ENCODE data around the gene UBQLN1. TPM values are rescaled to one million over a fixed set of nuclear protein-coding genes. Genes with fewer than 3 reads are reported as not detected.
"Not testable (repeated sequence)": the region's sequence is repeated elsewhere in the genome, so short reads cannot be mapped to it uniquely, and the experiment has no call there.

Gene UBQLN1
- total RNA-seq, 1 donor = 186 TPM

- Histone ChIP-seq H3K9me3 (ENCODE audit: low read depth, low read length) (no peaks in the 10 kb centered on the region), H3K27me3 (ENCODE audit: insufficient read depth, low read length) (no peaks in the 10 kb centered on the region), H3K4me1 (ENCODE audit: insufficient read depth, low read length) (no peaks in the 10 kb centered on the region), H3K4me3 (ENCODE audit: low read length) (no peak overlapping the region)
These were observed 76.8 kb downstream of the UBQLN1 start for GRCh38 chr9:83630938-83631457.

- H3K4me3 ChIP-seq (ENCODE audit: low read length) = no peak overlapping the region
- H3K4me1 ChIP-seq (ENCODE audit: insufficient read depth, low read length) = peaks cover 9% of the 10 kb centered on the region
- no peaks in the 10 kb centered on the region for H3K27me3 ChIP-seq (ENCODE audit: insufficient read depth, low read length)
- H3K9me3 ChIP-seq (ENCODE audit: low read depth, low read length) = no peaks in the 10 kb centered on the region
These were observed 78.2 kb downstream of the UBQLN1 start for GRCh38 chr9:83629433-83630104.

- Histone ChIP-seq H3K27me3 (ENCODE audit: insufficient read depth, low read length) (no peaks in the 10 kb centered on the region), H3K4me1 (ENCODE audit: insufficient read depth, low read length) (peaks cover 19% of the 10 kb centered on the region), H3K4me3 (ENCODE audit: low read length) (no peak overlapping the region), H3K9me3 (ENCODE audit: low read depth, low read length) (no peaks in the 10 kb centered on the region)
These were observed 79.2 kb downstream of the UBQLN1 start for GRCh38 chr9:83628540-83628939.

- H3K9me3 ChIP-seq (ENCODE audit: low read depth, low read length) = no peaks in the 10 kb centered on the region
- no peak overlapping the region for H3K4me3 ChIP-seq (ENCODE audit: low read length)
- H3K4me1 ChIP-seq (ENCODE audit: insufficient read depth, low read length) = peaks cover 25% of the 10 kb centered on the region
- no peaks in the 10 kb centered on the region for H3K27me3 ChIP-seq (ENCODE audit: insufficient read depth, low read length)
These were observed 82.6 kb downstream of the UBQLN1 start for GRCh38 chr9:83625178-83625577.

GRCh38 chr9:83623679-83624076 is 84.1 kb downstream of the UBQLN1 start:
- no peaks in the 10 kb centered on the region for H3K9me3 ChIP-seq (ENCODE audit: low read depth, low read length)
- peak overlapping the region; percentile 73 for H3K4me3 ChIP-seq (ENCODE audit: low read length)
- no peaks in the 10 kb centered on the region for H3K27me3 ChIP-seq (ENCODE audit: insufficient read depth, low read length)
- H3K4me1 ChIP-seq (ENCODE audit: insufficient read depth, low read length) = peaks cover 25% of the 10 kb centered on the region

- H3K4me1 ChIP-seq (ENCODE audit: insufficient read depth, low read length) = peaks cover 25% of the 10 kb centered on the region
- H3K9me3 ChIP-seq (ENCODE audit: low read depth, low read length) = no peaks in the 10 kb centered on the region
- H3K4me3 ChIP-seq (ENCODE audit: low read length) = peak within 1 kb of the TSS; percentile 73
These were observed 84.6 kb downstream of the UBQLN1 start, which contains the start of gene IDNK for GRCh38 chr9:83622939-83623678. Gene IDNK, plus strand, starts transcription at chr9:83623143. Its CDS starts 29 bp downstream, at chr9:83623172.

GRCh38 chr9:83622433-83622938 is 85.3 kb downstream of the UBQLN1 start:
- peaks cover 25% of the 10 kb centered on the region for H3K4me1 ChIP-seq (ENCODE audit: insufficient read depth, low read length)
- H3K4me3 ChIP-seq (ENCODE audit: low read length) = peak overlapping the region; percentile 73
- no peaks in the 10 kb centered on the region for H3K27me3 ChIP-seq (ENCODE audit: insufficient read depth, low read length)
- H3K9me3 ChIP-seq (ENCODE audit: low read depth, low read length) = no peaks in the 10 kb centered on the region

More at GRCh38 chr9:83622939-83623678, 84.6 kb downstream of the UBQLN1 start, which contains the start of gene IDNK:
- H3K27me3 ChIP-seq (ENCODE audit: insufficient read depth, low read length) = no peaks in the 10 kb centered on the region

- no peaks in the 10 kb centered on the region for H3K9me3 ChIP-seq (ENCODE audit: low read depth, low read length)
These were observed 86.7 kb downstream of the UBQLN1 start for GRCh38 chr9:83620841-83621636.

GRCh38 chr9:83617299-83617698 is 90.5 kb downstream of the UBQLN1 start:
- no peak overlapping the region for H3K4me3 ChIP-seq (ENCODE audit: low read length)
- H3K27me3 ChIP-seq (ENCODE audit: insufficient read depth, low read length) = no peaks in the 10 kb centered on the region
- peaks cover 1% of the 10 kb centered on the region for H3K4me1 ChIP-seq (ENCODE audit: insufficient read depth, low read length)
- H3K9me3 ChIP-seq (ENCODE audit: low read depth, low read length) = no peaks in the 10 kb centered on the region

More at GRCh38 chr9:83620841-83621636, 86.7 kb downstream of the UBQLN1 start:
- Histone ChIP-seq H3K27me3 (ENCODE audit: insufficient read depth, low read length) (no peaks in the 10 kb centered on the region), H3K4me3 (ENCODE audit: low read length) (no peak overlapping the region), H3K4me1 (ENCODE audit: insufficient read depth, low read length) (peaks cover 25% of the 10 kb centered on the region)

- H3K27me3 ChIP-seq (ENCODE audit: insufficient read depth, low read length); H3K9me3 ChIP-seq (ENCODE audit: low read depth, low read length); H3K4me3 ChIP-seq (ENCODE audit: low read length); H3K4me1 ChIP-seq (ENCODE audit: insufficient read depth, low read length): not testable (repeated sequence)
These were observed 94.5 kb downstream of the UBQLN1 start for GRCh38 chr9:83613298-83613697.

Other genes with a start within 250 kb of the UBQLN1 start
- 15.1 TPM for gene FRMD3, start 169.6 kb downstream of the UBQLN1 start, total RNA-seq
- gene IDNK, start 84.8 kb downstream of the UBQLN1 start, total RNA-seq = 5.2 TPM
- 8.0 TPM for gene GKAP1, start 109.8 kb upstream of the UBQLN1 start, total RNA-seq
- gene KIF27, start 213.5 kb upstream of the UBQLN1 start, total RNA-seq = 6.4 TPM